ENCODE measurements around the gene EXOC6.
A peak's percentile ranks its signal among the peaks of the same experiment; 100 is the strongest.

Gene EXOC6

GRCh38 chr10:92832998-92833650 is 15.2 kb upstream of the EXOC6 start:
- no peak for DNase-seq

DNA sequence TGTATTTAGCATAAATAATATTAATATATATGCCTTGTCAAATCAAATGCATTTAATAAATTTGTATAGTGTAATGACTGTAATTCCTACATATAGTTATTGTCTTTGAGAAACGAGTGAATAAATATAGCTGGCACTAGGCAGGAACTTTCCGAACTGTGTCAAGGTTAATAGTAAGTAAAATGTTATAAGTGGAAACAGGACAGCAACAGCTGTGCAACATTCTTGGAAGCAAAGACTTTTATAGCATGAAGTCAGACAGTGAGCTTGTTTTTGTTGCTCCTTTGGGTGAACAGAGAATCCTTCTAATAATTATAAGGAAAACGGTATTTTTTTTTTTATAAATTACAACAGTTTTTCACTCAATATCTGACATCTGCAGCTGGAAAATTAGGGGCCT is 14.0 kb upstream of the EXOC6 start:
- DNase-seq, result no peak

- DNase-seq, result no peak
These were observed 13.3 kb upstream of the EXOC6 start for GRCh38 chr10:92834986-92835385.

- DNase-seq, result no peak
These were observed 10.9 kb upstream of the EXOC6 start for GRCh38 chr10:92837456-92837855.

GRCh38 chr10:92839191-92840085 is 8.9 kb upstream of the EXOC6 start:
- DNase-seq, result peak; percentile 53

DNA sequence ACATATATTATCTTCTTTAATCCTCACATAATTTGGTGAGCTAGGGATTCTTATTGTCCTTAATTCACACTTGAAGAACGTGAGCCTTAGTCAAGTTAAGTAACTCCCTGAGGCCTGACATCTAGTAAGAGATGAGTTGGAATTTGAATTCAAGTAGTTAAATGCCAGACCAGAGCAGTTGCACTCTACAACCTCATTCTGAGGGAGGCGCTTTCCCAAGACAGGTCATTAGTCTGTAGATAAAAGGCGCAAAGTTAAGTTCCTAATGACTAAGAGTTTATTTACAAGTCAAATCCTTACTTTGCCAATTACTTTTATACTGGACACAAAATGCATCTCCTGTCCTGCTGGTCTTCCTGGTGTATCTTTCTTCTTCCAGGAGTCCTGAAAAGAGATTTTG is 3.6 kb upstream of the EXOC6 start:
- DNase-seq, result no peak

DNA sequence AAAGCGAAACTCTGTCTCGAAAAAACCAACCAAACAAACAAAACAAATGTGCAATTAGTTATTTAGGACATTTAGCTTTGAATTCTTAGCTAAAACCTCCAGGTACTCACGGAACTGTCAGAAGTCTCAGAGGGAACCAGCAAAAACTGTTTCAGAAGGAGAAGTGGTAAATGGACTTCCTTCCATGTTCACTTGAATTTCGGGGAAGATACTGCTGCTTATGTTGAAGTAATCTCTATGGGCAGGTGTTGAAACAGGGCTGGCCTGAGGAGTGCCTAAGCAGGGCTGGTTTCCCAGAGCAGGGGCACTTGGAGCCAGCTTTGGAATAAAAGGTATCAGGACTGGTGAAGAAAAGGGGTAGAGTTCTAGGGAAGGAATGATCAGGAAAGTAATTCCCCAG is 2.4 kb upstream of the EXOC6 start:
- no peak for DNase-seq

DNA sequence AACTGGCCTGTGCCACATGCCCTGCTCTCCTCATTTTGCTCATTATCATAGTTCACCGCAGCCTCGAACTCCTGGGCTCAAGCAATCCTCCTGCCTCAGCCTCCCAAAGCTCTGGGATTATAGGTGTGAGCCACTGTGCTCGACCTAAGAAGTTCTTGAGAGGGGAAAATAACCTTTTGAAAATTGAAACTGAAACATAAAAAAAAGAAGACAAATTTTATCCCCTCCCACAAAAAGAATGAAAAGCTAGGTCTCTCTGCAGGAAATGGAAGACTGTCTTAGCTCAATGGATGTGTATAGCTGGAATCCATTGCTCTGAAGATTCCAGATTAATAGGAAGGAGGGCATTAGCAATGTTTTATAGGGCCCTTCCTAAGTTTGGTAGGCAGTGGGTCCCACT is 2.0 kb upstream of the EXOC6 start:
- DNase-seq, result no peak

DNA sequence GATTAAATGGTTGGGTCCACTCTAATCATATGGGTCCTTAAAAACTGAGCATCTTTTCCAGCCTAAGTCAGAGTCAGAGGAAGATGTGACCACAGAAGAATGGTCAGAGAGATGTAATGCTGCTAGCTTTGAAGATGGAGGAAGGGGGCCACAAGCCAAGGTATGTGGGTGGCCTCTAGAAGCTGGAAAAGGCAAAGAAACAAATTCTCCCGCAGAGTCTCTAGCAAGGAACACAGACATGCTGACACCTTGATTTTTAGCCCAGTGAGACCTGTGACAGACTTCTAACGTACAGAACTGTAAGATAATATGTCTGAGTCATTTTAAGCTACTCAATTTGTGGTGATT is 1.5 kb upstream of the EXOC6 start:
- DNase-seq, result no peak

DNA sequence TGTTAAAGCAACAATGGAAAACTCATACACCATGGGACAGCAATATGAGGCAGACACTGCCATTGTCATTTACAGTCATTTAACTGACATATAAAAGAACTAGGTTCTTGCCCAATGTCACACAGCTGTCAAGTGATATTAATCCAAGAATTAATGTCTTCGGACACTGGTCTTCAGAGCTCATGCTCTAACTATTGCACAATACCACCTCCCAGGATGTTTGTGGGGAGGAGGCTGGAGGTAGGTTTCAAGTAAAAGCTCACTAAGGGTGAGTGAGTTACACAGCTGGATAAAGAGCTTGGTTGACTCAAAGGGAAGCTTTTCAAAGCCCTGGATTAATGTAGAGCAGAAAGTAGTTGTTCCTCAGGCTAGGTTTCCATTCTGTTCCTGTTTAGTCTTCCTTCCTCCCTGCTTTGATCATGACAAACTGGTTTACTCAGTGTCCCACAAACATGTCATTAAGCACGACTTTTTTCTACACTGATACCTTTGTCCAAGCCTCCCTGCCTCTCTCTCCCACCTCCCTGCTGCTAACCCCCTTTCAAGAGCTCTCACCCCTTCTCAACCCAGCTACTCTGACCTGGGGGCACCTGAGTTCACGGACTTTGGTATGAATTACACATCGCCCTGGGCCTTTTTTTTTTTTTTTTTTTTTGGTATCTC is 987 bp upstream of the EXOC6 start:
- DNase-seq, result no peak

GRCh38 chr10:92848037-92848440 is 281 bp upstream of the EXOC6 start:
- peak; percentile 54 for DNase-seq

- DNase-seq, result peak; percentile 9
These were observed 860 bp downstream of the EXOC6 start for GRCh38 chr10:92849234-92849525.

GRCh38 chr10:92849576-92850090 is 1.3 kb downstream of the EXOC6 start:
- no peak for DNase-seq

GRCh38 chr10:92850185-92850584 is 1.9 kb downstream of the EXOC6 start:
- DNase-seq, result no peak

GRCh38 chr10:92851003-92851402 is 2.7 kb downstream of the EXOC6 start:
- DNase-seq, result no peak

GRCh38 chr10:92855560-92855959 is 7.2 kb downstream of the EXOC6 start:
- DNase-seq, result no peak

- DNase-seq, result no peak
These were observed 9.7 kb downstream of the EXOC6 start for GRCh38 chr10:92857904-92858514.

GRCh38 chr10:92867235-92867634 is 18.9 kb downstream of the EXOC6 start:
- DNase-seq, result peak; percentile 16

GRCh38 chr10:92868036-92868435 is 19.7 kb downstream of the EXOC6 start:
- no peak for DNase-seq

DNA sequence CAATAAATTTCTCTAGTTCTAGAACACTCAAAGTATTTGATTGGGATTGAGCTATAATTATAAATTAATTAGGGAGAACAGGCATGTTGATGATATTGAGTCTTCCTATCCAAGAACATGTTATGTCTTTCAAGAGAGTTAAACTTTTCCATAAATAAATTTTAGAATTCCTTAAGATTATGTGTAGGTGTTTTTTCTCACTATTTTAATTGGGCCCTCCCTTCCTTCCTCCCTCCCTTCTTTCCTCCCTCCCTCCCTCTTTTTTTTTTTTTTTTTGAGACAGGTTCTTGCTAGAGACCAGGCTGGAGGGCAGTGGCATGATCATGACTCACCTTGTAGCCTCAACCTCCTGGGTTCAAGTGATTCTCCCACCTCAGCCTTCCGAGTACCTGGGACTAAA is 20.2 kb downstream of the EXOC6 start:
- no peak for DNase-seq

- no peak for DNase-seq
These were observed 24.7 kb downstream of the EXOC6 start for GRCh38 chr10:92873029-92873428.

GRCh38 chr10:92876509-92877036 is 28.3 kb downstream of the EXOC6 start:
- no peak for DNase-seq

DNA sequence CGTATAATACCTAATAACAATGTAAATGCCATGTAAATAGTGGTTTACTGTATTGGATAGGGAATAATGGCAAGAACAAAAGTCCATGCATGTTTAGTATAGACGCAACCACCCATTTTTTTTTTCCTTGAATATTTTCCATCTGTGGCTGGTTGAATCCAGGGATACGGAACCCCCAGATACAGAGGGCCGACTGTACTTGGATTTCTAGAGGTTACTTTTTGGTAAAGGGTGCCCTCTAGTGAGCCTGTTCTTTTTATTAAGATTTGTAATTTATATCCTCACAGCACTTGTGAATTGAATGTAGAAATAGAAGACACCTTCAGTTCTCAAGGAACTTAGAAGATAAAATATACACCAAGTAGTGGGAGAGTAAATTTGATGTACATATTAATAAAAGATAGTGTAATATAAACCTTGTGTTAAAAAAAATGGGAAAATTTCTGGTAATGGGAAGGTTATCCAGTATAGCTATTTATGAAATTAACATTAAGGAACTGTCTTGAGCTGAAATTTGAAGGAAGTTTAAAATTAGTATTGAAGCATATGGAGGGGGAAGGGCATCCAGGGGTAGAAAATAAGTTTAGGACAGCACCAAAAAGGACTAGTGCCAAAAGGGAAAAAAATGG is 32.0 kb downstream of the EXOC6 start:
- peak; percentile 44 for DNase-seq

Measured in NCI-H2227 treated with DMSO at 0.1 percent for 48 hours (cell line).